GM12873 (cell line): ENCODE results near the gene RAB13.
A peak's percentile ranks its signal among the peaks of the same experiment; 100 is the strongest.

Experiments
- CTCF ChIP-seq: IDR thresholded peaks from 2 replicates; pipeline ENCODE4 v1.5.1; 2012; ENCODE audit warnings: low read depth, mild to moderate bottlenecking, moderate library complexity, low read length, control low read depth; ENCODE audit not compliant: insufficient read depth; ENCODE audit errors: missing control alignments

RAB13 gene

GRCh38 chr1:153962088-153963029 is 23.8 kb downstream of the RAB13 start:
- peak; percentile 17 for TF ChIP-seq CTCF

GRCh38 chr1:153961421-153961820 is 24.7 kb downstream of the RAB13 start:
- no peak for TF ChIP-seq CTCF

DNA sequence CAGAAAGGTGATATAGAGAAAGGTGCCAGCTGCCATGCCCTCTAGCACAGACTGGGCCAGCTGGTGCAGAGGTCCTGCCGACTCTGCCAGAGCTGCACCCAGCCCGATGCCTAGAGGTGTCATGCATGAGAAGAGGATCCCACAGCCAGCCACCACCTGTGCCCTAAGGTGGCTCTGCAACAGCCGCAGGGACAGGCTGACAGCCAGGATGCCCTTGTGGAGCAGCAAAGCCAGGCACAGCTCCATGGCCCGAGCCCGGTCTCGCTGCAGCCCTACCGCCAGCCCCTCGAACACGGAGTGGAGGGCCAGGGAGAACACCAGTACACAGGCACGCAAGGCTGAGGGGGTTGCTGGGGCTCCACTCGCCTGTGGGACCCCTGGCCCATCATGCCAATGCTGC is 25.9 kb downstream of the RAB13 start:
- no peak for TF ChIP-seq CTCF

- no peak for TF ChIP-seq CTCF
These were observed 26.7 kb downstream of the RAB13 start for GRCh38 chr1:153959454-153959853.

DNA sequence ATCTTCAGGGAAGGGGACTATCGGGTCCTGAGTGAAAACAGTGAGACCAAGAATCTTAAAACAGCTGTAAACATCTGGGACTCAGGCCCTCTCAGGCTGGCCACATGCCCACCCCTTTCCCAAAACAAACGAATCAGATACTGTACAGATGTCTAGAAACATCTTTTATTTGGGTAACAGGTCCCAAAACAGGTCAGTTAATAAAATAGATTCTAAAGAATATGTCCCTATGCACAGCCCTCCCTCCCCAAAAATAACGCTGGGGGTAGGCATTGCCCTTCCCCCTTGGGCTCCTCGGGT is 27.2 kb downstream of the RAB13 start:
- no peak for TF ChIP-seq CTCF

- TF ChIP-seq CTCF = no peak
These were observed 27.8 kb downstream of the RAB13 start, which contains the start of gene CRTC2 for GRCh38 chr1:153958111-153958960. Gene CRTC2 (minus strand): TSS chr1:153958612. CDS start chr1:153958497, 115 bp downstream.

GRCh38 chr1:153957744-153958110 is 28.4 kb downstream of the RAB13 start:
- TF ChIP-seq CTCF = no peak
